ENCODE results near the gene CFAP221.

CFAP221 gene

GRCh38 chr2:119579424-119580295 lies 35.4 kb downstream of the CFAP221 start:
- no peak for TF ChIP-seq CTCF (IDR thresholded peaks at IDR 0.05; ENCODE audit: insufficient read depth, low read depth, low read length, missing control alignments)
- DNase-seq (ENCODE audit: low read depth) = no peak
- H3K4me3 ChIP-seq (ENCODE audit: low read depth, low read length) = no peak overlapping the region

GRCh38 chr2:119580550-119581072 lies 36.4 kb downstream of the CFAP221 start:
- TF ChIP-seq CTCF (IDR thresholded peaks at IDR 0.05; ENCODE audit: insufficient read depth, low read depth, low read length, missing control alignments) = no peak
- no peak overlapping the region for H3K4me3 ChIP-seq (ENCODE audit: low read depth, low read length)
- no peak for DNase-seq (ENCODE audit: low read depth)

GRCh38 chr2:119583291-119583690 lies 39.0 kb downstream of the CFAP221 start:
- no peak overlapping the region for H3K4me3 ChIP-seq (ENCODE audit: low read depth, low read length)
- DNase-seq (ENCODE audit: low read depth) = no peak
- no peak for TF ChIP-seq CTCF (IDR thresholded peaks at IDR 0.05; ENCODE audit: insufficient read depth, low read depth, low read length, missing control alignments)

GRCh38 chr2:119584469-119584868 lies 40.2 kb downstream of the CFAP221 start:
- DNase-seq (ENCODE audit: low read depth) = no peak
- H3K4me3 ChIP-seq (ENCODE audit: low read depth, low read length) = no peak overlapping the region
- no peak for TF ChIP-seq CTCF (IDR thresholded peaks at IDR 0.05; ENCODE audit: insufficient read depth, low read depth, low read length, missing control alignments)

- no peak for TF ChIP-seq CTCF (IDR thresholded peaks at IDR 0.05; ENCODE audit: insufficient read depth, low read depth, low read length, missing control alignments)
- no peak overlapping the region for H3K4me3 ChIP-seq (ENCODE audit: low read depth, low read length)
- DNase-seq (ENCODE audit: low read depth) = no peak
Observed at GRCh38 chr2:119586085-119586484, 41.8 kb downstream of the CFAP221 start.

GRCh38 chr2:119590873-119591272 lies 46.6 kb downstream of the CFAP221 start:
- no peak for DNase-seq (ENCODE audit: low read depth)
- H3K4me3 ChIP-seq (ENCODE audit: low read depth, low read length) = no peak overlapping the region

More at GRCh38 chr2:119590873-119591272, 46.6 kb downstream of the CFAP221 start:
- no peak for TF ChIP-seq CTCF (IDR thresholded peaks at IDR 0.05; ENCODE audit: insufficient read depth, low read depth, low read length, missing control alignments)

Measured in GM12865 (cell line).